ENCODE measurements around the gene SDF2.
A peak's percentile ranks its signal among the peaks of the same experiment; 100 is the strongest.
"Not testable (repeated sequence)": the region's sequence is repeated elsewhere in the genome, so short reads cannot be mapped to it uniquely, and the experiment has no call there.

The SDF2 gene

DNA sequence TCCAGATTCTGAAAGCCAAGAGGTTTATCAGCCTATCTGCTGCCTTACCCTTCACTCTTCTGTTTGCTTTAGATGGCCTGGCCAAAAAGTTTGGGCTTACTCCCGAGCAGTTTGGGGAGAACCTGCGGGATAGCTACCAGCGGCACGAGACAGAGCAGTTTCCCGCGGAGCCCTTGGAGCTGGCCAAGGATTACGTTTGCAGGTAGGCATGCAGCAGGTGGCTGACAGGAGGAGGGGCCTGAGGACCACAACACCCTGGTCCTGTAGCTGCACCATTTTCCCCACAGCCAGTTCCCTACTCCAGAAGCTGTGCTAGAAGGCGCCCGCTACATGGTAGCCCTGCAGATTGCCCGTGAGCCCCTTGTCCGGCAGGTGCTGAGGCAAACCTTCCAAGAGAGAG is 20.9 kb upstream of the SDF2 start:
- no peak for DNase-seq

DNA sequence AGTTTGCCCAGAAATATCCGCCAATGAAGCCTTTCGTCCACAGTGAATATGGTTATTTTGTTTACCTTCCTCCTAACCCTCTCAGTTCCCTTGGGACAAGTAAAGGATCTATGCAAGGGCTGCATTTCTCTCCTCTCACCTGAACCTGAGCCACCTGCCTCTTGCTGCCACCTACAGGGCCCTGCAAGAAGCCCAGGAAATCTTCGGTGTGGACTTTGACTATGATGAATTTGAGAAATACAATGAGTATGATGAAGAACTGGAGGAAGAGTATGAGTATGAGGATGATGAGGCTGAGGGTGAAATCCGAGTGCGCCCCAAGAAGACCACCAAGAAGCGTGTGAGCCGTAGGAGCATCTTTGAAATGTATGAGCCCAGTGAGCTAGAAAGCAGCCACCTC is 14.3 kb upstream of the SDF2 start:
- DNase-seq, result no peak

DNA sequence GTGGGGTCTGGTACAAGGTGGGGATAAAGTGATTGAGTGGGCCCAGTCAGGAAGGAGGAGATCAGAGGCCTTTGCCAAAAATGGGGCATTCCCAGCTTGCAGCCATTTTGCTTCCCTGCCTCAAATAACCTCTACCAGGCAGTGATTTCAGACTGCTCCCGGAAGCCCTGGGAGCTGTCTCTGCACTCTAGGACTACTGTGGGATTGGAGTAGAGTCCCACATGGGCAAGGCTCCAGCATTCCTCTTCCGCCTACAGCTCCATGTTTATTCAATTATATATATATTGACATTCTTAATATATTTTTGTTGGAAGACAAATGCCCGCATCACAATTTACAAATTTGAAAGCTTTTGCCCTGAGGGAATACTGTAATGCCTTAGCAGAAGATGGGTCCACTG is 13.8 kb upstream of the SDF2 start:
- DNase-seq, result no peak

DNA sequence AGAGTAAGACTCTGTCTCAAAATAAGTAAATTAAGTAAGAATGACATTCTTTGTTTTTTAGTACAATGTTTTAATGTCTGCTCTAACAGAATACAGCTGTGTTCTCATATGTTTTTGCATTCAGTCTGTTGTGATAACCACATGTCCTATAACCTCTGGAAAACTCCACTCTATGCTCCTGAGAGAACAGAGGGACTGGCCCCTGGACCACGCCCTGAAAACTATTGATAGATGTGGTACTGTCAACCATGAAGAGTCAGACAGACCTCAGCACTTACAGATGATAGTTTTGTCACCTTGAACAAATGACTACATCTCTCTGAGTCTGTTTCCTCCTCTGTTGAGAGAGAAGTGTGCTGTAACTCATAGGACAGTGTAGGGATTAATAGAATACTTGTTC is 8.2 kb upstream of the SDF2 start:
- no peak for DNase-seq

DNA sequence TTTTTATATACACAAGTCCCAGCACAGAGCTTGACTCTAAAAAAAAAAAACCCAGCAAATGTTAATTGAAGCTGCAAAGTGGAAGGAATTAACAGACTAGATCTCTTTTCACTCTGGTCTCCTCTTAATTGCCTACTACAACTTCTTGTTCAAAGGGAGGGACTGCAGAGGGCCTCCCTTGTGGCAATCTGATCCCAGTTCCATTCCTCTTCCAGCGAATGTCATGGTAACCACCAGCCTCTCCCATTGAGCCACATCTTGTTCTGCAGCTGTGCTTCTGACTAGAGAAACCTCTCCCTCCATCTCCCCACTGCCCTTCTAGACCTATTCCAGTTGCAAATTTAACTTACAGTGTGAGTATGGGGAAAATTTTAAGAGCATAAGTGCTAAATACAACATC is 6.2 kb upstream of the SDF2 start:
- no peak for DNase-seq

DNA sequence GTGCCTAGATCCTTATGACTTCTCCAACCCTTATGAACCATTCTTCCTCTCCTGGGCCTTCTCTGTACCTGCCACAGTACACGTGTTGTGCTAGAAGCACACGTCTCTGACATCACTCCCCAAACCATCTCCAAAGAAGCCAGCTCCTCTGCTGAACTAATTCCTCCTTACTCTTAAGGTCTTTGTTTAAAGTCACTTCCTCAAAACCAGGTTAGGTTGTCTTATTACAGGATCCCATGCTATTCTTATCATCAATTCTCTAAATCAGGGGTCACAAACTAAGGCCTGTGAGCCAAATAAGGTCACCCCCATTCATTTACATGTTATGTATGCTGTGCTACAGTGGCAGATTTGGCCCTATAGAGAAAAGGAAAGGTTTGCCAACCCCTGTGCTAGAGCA is 4.3 kb upstream of the SDF2 start:
- no peak for DNase-seq

DNA sequence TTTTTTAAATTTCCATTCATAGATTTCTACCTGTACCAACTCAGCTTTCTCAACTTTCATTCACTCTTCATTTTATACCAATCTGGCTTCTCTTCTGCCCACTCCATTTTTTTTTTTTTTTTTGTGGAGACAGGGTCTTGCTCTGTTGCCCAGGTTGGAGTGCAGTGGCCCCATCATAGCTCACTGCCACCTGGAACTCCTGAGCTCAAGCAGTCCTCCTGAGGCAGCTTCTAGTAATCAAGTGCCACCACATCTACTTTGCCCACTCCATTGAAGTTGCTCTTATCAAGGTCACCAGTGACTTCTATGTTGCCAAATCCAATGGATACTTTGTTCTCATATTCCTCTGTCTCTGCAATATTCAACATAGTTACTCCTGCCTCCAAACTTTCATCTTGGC is 2.0 kb upstream of the SDF2 start:
- DNase-seq, result no peak

DNA sequence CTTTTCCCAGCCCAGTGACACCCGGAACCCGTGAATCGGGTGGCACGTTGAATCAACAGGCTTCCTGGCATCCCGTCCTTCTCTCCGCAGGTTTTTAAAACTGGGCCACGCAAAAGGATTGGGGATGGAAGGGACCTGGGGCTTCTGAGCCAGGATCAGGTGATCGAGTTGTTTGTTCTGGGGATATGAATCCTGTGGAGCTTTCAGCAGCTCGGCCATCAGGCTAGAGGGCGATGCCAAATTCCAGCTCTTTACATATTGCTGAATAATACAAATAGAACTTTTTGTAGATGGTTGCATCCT is 772 bp upstream of the SDF2 start:
- no peak for DNase-seq

DNA sequence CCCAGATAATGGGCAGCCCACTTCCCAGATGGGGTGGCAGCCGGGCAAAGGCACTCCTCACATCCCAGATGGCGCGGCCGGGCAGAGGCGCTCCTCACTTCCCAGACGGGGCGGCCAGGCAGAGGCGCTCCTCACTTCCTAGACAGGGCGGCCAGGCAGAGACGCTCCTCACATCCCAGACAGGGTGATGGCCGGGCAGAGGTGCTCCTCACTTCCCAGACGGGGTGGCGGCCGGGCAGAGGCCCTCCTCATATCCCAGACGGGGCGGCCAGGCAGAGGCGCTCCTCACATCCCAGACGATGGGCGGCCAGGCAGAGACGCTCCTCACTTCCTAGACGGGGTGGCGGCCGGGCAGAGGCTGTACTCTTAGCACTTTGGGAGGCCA is 2.2 kb downstream of the SDF2 start:
- not testable (repeated sequence) for DNase-seq

DNA sequence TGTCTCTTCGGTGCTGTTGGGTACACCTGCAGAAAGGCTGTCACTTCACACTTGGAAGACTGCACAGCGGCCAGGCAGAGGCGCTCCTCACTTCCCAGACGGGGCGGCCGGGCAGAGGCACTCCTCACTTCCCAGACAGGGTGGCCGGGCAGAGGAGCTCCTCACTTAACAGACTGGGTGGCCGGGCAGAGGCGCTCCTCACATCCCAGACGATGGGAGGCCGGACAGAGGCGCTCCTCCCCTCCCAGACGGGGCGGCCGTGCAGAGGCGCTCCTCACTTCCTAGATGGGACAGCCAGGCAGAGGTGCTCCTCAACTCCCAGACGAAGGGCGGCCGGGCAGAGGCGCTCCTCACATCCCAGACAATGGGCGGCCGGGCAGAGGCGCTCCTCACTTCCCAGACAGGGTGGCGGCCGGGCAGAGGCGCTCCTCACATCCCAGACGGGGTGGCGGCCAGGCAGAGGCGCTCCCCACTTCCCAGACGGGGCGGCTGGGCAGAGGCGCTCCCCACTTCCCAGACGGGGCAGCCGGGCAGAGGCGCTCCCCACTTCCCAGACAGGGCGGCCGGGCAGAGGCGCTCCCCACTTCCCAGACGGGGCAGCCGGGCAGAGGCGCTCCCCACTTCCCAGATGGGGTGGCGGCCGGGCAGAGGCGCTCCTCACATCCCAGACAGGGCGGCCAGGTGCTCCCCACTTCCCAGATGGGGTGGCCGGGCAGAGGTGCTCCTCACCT is 2.8 kb downstream of the SDF2 start:
- DNase-seq, result not testable (repeated sequence)

DNA sequence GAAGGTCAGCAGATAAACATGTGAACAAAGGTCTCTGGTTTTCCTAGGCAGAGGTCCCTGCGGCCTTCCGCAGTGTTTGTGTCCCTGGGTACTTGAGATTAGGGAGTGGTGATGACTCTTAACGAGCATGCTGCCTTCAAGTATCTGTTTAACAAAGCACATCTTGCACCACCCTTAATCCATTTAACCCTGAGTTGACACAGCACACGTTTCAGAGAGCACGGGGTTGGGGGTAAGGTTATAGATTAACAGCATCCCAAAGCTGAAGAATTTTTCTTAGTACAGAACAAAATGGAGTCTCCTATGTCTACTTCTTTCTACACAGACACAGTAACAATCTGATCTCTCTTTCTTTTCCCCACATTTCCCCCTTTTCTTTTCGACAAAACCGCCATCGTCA is 3.4 kb downstream of the SDF2 start:
- DNase-seq, result not testable (repeated sequence)

DNA sequence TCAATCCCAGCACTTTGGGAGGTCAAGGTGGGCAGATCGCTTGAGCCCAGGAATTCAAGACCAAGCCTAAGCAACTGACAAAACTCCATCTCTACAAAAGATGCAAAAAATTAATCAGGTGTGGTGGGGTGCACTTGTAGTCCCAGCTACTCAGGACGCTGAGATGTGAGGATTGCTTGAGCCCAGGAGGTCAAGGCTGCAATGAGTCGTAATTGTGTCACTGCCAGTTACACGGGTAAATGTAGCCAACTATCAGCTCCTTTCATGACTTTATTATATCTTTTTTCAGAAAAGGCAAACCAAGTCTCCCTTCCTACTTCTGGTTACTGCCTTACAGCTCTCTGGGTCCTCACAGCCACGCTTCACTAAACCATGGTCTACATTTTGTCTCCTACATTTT is 4.0 kb downstream of the SDF2 start:
- DNase-seq, result no peak

DNA sequence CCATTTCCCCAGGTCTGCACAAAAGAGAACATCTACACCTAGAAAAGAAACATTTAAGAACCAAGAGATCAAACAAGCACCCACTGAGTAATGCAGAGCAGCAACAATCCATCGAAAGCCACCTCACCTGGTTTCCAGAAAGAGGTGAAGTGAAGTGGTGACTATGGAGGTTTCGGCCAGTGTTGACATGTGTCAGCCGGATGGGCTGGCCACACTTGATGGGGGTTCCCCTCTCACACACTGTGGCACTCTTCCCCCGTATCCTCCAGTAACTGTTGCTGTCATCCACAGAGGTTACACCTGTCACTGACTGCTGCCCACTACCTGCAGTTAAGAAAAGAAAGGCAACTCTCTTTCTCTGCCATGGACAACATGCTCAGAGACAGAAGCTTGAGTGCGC is 6.5 kb downstream of the SDF2 start:
- DNase-seq, result no peak

DNA sequence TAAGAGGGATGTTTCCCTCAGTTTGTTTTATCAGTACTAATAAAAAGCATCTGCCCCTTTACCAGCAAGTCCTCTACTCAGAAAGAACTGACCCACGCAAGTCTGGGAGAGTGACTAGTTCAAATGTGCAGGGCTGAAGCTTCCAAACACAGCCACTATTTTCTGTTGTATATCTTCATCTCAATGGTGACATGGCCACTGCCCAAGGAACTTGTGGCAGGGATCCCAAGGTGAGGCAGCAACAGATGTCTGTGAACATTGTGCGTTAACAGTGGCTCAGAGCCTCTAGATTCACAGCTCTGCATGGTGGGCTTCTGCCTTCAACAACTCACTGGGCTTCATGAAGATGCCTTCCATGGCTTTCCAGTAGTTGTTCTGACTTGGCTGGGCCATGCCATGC is 13.0 kb downstream of the SDF2 start:
- no peak for DNase-seq

DNA sequence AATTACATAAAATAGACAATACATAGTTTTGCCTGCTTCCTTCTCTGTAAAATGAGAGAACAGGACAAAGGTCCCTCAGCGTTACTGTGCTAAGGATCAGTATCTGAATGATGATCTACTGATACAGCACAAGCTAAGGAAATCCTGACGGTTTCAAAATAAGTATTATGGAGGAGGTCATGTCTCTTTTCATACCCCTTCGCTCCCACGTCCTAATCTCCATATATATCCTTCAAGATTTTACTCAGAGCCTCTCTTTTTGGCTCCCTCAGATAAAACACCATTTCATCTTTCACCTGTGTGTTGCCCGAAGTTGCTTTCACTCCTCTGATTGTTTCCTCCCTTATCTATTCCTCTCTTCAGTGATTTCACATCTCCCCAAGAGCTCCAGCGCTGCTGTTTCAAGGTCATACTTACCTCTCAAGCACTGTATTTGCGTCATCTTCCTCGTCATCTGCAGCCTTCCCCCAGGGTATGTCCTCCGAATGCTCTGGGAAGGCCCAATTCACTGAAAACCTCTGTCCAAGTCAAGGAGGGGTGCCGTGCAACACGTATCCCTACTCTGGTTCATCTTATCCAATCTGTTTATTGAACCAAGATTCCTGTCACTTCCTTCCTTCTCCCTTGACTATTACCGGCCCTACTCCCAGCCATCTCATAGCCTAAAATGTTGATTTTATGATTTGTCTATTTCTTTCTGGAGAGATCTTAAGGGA is 15.5 kb downstream of the SDF2 start:
- DNase-seq, result no peak

DNA sequence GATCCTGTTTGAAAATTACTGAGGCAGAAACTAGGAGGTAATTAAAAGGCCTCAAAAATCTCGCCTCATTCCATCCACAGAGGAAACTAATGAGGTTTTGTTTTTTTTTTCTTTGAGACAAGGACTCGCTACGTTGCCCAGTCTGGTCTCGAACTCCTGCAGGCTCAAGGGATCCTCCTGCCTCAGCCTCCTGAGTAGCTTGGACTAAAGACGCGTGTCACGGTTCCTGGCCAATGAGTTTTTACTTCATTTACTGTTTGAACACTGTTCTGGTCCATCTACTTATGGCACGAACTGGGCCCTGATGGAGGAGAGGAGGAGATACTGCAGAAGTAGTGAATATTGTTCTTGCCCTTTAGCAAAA is 16.1 kb downstream of the SDF2 start:
- DNase-seq, result no peak

DNA sequence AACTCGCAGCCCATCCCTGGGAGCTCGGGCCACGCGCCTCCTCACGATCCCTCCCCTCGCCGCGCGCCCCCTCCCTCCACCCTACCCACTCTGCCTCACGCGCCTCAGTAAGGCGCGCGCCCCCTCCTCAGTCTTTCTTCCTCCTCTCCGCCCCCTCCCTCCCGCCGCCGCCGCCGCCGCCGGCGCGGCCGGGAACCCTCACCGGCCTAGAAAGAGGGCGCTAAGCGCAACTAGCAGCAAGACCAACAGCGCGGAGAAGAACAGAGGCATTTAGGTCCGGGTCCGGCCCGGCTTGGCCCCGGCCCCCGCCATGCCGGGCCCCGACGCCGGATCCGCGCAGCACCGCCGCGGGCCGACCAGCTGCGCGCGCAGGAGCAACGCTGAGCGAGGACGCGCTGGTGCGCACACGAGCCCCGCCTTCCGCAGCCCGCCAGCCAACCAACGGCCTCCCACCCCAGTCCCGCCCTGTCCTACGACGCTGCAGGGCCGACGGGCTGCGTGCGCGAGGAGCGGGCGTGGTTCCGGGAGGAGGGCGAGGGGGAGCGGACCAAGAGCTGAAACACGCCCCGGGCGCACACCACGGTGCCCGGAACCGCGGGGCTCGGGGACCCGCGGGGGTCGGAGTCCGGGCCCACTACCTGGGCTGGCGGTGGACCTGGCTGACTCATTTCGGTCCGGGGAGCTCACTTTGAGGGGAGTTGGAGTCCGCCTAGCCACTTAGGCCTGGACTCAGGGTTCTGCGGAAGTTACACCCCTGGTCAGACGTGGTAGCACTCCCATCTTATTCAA is 16.7 kb downstream of the SDF2 start, which contains the start of gene BLTP2:
BLTP2 (minus strand) TSS at position 372 of the 789 bp plus-strand sequence; CDS start at position 270, 102 bp downstream.
- DNase-seq, result peak; percentile 92 to 95

DNA sequence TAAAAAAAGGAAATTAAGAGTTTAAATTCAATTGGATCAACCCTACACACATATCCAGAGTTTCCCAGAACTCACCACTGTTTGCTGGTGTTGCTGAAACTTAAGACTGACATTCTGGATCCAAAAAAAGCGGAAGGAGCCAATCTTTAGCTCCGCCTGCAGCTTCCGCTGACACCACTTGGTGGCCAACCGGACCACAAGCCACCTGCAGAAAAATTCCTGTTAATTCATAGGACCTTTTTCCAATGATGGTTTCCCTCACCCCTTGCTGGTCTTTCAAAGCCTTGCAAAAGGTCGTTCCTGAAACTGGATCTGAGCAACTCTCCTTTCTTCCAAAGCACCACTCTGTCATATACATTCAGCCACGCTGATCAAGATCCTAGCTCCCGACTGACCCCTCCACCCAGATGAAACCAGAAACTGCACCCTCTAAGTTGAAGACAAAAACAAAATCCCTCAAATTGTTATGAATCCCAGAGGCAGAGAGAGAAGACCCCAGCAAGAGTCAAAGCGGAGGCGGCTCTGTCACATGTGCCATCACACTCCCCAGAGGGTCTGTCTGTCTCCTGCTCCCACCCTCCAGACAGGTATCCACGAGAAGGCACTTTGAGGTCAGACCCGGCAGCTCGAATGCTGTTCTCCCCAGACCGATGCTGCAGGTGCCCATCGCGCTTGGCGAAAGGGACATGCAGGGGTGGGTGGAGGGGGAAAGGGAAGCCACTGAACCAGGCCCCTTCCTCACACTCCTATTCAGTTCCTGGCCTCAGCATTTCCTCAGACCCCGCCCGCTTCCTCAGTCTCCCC is 17.5 kb downstream of the SDF2 start:
- DNase-seq, result peak in 1 of 2 donors; percentile 8

DNA sequence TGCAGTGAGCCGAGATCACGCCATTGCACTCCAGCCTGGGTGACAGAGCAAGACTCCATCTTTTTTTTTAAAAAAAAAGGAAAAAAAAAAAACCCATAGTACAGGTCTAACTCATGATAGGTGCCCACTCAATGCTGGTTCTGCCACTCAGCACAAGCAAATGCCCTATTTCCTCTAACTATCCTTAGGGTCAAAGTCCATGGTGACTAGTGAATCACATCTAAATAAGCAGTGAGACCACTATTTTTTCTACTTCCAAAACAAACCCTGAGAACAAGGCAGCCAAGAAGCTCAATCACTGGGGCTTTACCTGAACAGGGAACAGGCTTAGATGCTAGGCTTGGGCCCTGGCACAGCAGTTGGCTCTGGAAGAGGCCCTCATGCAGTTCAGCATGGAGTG is 20.1 kb downstream of the SDF2 start:
- DNase-seq, result no peak

DNA sequence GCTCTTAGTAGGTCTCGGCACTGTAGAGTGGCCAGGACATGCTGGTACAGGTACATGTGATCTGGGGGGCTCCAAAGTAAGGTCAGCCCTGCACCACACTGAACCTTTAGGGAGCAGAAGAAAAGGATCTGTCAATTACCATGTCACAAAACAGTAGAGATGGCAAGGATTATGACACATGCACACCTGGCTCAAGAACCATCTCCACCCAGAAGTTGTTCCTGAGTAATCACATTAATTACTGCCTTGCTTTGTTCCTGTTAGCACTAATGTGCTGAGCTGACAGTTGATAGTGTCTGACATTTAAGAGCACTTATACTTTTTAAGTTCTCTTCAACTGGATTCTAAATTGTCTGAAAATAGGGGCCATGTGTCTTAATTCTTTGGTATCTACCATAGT is 26.2 kb downstream of the SDF2 start:
- no peak for DNase-seq

DNA sequence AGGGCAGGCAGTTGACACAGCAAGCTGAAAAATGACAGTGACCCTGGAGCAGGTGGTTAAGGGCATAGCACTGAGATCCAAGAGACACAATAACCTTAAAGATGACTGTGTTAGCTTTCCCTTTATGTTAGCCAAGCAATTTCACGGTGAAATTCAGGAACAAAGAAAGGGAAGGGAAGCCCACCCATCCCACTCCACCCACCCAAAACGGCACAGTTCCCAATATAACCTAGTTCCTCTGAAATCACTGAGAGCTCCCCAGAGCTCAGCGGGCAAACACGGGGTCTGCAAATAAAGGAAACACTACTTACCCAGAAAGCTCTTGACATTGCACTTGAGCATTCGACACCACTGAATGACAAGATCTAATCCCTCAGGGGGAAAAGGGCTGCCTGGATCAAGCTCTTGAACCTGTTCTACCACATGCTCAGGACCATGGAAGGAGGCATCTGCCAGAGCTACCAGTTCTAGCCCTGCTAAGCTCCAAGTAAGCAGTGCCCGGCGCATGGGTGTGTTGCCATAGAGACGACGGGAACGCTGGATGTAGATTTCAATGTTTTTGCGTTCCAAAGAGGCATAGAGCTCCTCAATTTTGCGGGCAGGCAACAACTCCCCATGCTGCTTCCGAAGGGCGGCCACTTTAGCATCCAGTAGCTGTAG is 27.4 kb downstream of the SDF2 start:
- DNase-seq, result no peak

DNA sequence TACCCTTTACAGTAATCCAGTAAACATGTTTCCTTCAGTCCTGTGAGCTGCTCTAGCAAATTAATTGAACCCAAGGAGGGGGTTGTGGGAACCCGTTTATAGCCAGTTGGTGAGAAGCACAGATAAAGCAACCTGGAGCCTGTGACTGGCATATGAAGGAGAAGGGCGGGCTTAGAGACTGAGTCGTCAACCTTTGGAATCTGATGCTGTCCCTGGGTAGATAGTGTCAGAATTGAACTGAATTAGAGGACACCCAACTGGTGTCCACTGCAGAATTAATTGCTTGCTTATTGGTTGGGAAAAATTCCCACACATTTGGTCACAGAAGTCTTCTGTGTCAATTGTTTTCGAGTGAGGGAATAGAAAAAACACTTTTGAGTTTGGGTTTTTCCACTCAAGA is 34.9 kb downstream of the SDF2 start:
- no peak for DNase-seq

DNA sequence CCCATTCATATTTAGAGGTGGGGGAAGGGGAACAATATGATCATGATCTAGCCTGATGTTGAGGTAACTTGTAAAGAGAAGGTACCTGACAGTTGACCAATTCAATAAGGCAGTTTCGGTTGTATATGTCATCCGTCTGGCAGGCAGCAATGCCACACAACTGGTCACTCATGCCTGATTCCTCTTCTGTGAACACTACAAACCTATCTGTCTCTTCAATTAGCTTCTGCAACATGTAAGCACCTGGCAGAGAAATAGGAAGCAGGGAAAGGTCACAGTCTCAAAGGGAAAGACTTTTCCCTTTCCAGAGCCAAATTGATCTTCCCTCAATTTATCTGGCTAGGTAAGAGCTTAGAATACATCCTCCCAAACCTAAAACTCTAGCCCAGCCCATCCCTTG is 37.6 kb downstream of the SDF2 start:
- no peak for DNase-seq
